AG04450 (cell line): ENCODE measurements around the gene WDR20. TPM values are rescaled to one million over a fixed set of nuclear protein-coding genes. Genes with fewer than 3 reads are reported as not detected.

Experiments used
- CTCF ChIA-PET: fragments of 300-600, 350-600 bp; formaldehyde crosslinking; extraction: SDS; loops from one replicate; lab custom pipeline; 2022; ENCODE audit warnings: antibody characterized with exemption, inconsistent platforms; lab: Charles Lee
- POLR2A ChIA-PET: fragments of 350-600 bp; formaldehyde crosslinking; extraction: SDS; loops from one replicate; lab custom pipeline; 2021; ENCODE audit warnings: antibody characterized with exemption, inconsistent platforms; lab: Yijun Ruan, JAX
- DNase-seq: peaks from one replicate; pipeline ENCODE4 v3.0.0-alpha.2; 2011; ENCODE audit warnings: low read depth, low spot score
- H3K27ac ChIP-seq: one replicate; pipeline ENCODE4 v1.5.1; 2012; ENCODE audit warnings: low read depth, low read length, control low read depth
- H3K27me3 ChIP-seq: one replicate; pipeline ENCODE4 v1.6.0; 2012; ENCODE audit warnings: low read length; ENCODE audit not compliant: control insufficient read depth, insufficient read depth
- H3K4me3 ChIP-seq: 2 replicates; pipeline ENCODE4 v1.5.1; 2011; ENCODE audit warnings: mild to moderate bottlenecking, low read depth, low read length, control low read depth
- H3K9me3 ChIP-seq: 2 replicates; pipeline ENCODE4 v1.5.1; 2012; ENCODE audit warnings: low read length; ENCODE audit not compliant: control insufficient read depth, insufficient read depth
- CTCF ChIP-seq: IDR thresholded peaks from 2 replicates; pipeline ENCODE4 v1.5.1; 2011; ENCODE audit warnings: low read depth, low read length, control low read depth, inconsistent platforms
- polyA plus RNA-seq: library from polyadenylated mRNA; depleted of rRNA; stranded (reverse); fragments of >200 nt; gene quantifications from 2 replicates; pipeline ENCODE4 v1.2.3, GENCODE V29; 2011

The WDR20 gene
- polyA plus RNA-seq, 1 experiment, result 16.6 TPM

- DNase-seq, result no peak
- H3K27me3 ChIP-seq, result no peaks in the 10 kb centered on the region
- H3K4me3 ChIP-seq, result no peak overlapping the region
- ChIA-PET CTCF (no interaction called here), POLR2A (no interaction called here)
- H3K27ac ChIP-seq, result no peak overlapping the region
- no peaks in the 10 kb centered on the region; the same call in 1 of the 2 replicates for H3K9me3 ChIP-seq
- TF ChIP-seq CTCF, result no peak
Measured at GRCh38 chr14:102212845-102213244, 73.1 kb downstream of the WDR20 start.

GRCh38 chr14:102213470-102213869 lies 73.8 kb downstream of the WDR20 start:
- DNase-seq, result no peak
- CTCF ChIA-PET, result no interaction called here
- no peak overlapping the region for H3K4me3 ChIP-seq
- H3K27ac ChIP-seq, result no peak overlapping the region
- POLR2A ChIA-PET, result no interaction called here
- TF ChIP-seq CTCF, result no peak
- H3K27me3 ChIP-seq, result no peaks in the 10 kb centered on the region
- no peaks in the 10 kb centered on the region; the same call in 1 of the 2 replicates for H3K9me3 ChIP-seq

- ChIA-PET CTCF (interaction anchor here (1.1 to 1.3 kb wide), 2 partner anchors 100 to 118 kb away, joined by 3 to 4 read pairs; no protein-coding TSS in a partner anchor), POLR2A (interaction anchor here (0.8 kb wide), 1 partner anchor 69 kb away, joined by 4 read pairs; no protein-coding TSS in a partner anchor)
- Histone ChIP-seq H3K4me3 (no peak overlapping the region), H3K9me3 (no peaks in the 10 kb centered on the region; the same call in 1 of the 2 replicates), H3K27me3 (no peaks in the 10 kb centered on the region), H3K27ac (no peak overlapping the region)
- DNase-seq, result no peak
- peak; percentile 21 for TF ChIP-seq CTCF
Measured at GRCh38 chr14:102213984-102214658, 74.4 kb downstream of the WDR20 start.

- no peak for TF ChIP-seq CTCF
Measured at GRCh38 chr14:102215071-102215470, 75.4 kb downstream of the WDR20 start.

More at GRCh38 chr14:102215071-102215470, 75.4 kb downstream of the WDR20 start:
- Histone ChIP-seq H3K27me3 (no peaks in the 10 kb centered on the region), H3K4me3 (no peak overlapping the region), H3K27ac (peak overlapping the region; percentile 62), H3K9me3 (no peaks in the 10 kb centered on the region; the same call in 1 of the 2 replicates)
- ChIA-PET POLR2A (interaction anchor here (0.5 to 0.8 kb wide), 3 partner anchors 68 to 107 kb away, joined by 3 to 4 read pairs (median 4); no protein-coding TSS in a partner anchor), CTCF (interaction anchor here (0.6 to 1.3 kb wide), 4 partner anchors 13 to 421 kb away, joined by 3 to 4 read pairs (median 4); no protein-coding TSS in a partner anchor)
- peak; percentile 33 for DNase-seq
